ENCODE results near the gene BAZ1A.

- TF ChIP-seq CTCF (IDR thresholded peaks at IDR 0.05) (no peak), POLR2AphosphoS5 (IDR thresholded peaks at IDR 0.05) (no peak), POLR2A (IDR thresholded peaks at IDR 0.05; ENCODE audit: low read depth) (no peak), EP300 (IDR thresholded peaks at IDR 0.05) (no peak)
These were observed 82.6 kb downstream of the BAZ1A start for GRCh38 chr14:34792598-34792997.

Measured in esophagus muscularis mucosa (tissue), 4 donors.